ENCODE data around the gene XYLT1.

XYLT1 gene

DNA sequence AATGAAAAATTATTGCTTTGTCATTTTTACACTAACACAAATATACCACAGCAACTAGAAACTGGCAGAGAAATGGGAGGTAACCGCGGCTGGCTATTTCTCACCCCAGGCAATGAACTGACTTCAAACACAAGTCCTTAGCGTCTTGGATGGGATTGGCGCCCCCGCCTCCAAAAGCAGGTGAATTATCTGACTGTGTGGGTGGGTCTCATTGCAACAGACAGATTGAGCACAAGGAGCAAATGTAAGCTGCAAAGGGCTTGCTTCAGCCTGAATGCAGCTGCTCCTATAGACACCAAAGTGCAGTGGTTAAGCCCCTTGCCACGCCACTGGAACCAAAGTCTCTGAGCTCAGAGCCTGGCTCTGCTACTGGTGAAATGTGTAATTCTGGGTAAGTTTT is 225.0 kb downstream of the XYLT1 start:
- DNase-seq, result no peak

DNA sequence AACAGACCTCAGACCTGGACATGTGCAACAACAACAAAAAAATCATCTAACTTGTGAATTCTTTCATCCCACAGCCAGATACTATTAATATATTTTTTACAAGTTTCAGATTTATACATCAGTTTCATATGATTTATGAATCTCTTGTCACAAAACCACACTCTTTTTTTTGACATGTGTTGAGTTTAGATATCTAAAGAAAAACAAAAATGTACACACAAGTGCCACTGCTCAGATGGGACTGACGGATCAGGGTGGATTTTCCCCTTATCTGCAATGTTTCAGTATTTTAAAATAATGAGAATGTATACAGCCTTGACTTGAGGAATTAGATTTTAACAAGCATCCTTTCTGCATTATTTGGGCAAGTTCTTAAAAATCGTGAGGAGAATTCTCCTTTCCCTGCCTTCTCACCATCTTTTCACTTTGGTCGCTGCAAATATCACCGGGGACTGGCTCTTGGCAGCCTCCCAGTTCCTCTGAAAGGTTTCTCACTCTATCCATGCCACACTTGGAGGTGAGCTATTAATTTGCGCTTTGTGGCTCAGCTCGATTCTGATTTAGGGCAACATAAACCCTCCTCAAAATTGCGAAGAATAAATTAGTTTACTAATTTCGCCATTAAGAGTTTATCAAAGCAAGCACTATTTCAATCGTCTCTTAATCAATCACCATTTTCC is 225.7 kb downstream of the XYLT1 start:
- DNase-seq, result no peak

DNA sequence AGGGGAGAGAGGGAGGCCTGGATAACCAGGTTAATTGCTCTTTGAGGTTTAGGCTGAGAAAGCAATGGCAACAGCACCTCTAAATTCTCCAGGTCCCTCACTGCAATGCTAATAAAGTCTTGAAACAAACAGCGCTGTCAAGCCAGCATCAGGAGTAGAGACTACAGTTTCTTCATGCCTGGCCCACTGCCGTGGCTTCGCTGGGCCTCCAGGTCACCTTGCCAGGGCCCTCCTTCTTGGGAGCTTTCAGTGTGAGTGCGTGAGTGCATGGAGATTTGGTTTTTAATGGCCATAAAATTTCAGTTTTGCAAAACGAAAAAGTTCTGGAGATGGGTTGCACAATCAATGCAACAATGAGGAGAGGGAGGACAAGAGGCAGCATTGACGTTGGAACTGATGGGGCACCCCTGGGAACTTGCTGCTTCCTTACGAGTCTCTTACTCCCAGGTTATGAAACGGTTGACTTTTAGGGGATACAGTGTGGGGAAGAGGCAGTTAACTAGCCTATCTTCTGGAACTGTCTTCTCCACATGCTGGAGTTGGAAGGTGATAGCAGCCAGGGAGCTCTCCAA is 229.4 kb downstream of the XYLT1 start:
- no peak for DNase-seq

DNA sequence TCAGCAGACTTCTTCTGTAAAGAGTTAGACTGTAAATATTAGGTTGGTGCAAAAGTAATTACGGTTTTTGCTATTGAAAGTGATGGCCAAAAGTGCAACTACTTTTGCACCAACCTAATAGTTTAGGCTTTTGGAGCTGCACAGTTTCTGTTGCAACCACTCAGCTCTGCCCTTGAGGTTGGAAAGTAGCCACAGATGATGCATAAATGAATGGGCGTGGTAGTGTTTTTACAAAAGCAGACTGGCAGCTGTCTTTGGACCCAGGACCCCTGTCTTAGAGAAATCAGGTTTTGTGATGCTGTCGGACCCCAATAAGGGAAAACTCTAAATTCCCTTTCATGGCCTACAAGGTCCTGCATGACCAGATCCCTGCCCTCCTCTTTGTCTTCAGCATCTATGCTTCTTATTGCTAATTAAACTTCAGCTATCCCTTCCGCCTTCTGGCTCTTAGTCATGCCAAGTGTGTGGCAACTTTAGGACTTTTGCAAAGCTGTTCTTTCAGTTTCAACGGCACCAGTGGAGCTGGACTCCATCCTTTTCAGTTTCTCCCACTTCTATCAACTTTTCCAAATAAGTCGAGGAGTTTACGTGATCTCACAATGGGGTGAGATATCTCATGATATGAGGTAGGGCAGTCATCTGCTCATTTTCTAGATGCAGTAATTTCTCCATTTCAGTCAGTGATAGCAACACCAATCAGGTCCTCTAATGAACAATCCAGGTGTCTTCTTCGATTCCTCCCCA is 232.3 kb downstream of the XYLT1 start:
- DNase-seq, result no peak

DNA sequence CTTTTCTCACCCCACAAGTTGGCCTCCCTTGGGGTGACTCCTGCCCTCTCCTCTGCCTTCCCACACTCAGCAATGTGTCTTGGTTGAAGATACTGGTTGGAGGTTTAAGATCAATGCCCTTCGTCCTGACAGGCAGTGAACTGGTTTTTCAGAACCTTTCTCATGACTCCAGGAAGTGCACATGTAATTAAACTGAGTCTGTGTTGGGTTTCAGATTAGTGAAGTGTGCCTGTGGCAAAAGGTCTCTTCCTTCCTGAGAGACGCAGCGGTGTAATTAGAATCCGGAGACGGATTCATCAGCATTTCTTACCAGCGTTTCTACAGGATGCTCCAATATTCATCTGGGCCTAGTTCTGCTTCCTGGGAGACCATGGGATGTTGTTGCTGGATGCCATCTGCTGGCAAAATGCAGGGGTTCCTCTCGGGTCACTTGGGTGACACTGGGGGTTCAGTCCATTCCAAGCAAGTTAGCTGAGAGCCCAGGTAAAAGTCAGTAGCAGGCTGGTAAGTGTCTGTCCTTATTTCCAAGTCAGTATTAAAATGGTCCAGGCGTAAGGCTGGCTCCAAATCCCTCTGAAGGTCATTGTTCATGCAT is 233.3 kb downstream of the XYLT1 start:
- DNase-seq, result no peak

DNA sequence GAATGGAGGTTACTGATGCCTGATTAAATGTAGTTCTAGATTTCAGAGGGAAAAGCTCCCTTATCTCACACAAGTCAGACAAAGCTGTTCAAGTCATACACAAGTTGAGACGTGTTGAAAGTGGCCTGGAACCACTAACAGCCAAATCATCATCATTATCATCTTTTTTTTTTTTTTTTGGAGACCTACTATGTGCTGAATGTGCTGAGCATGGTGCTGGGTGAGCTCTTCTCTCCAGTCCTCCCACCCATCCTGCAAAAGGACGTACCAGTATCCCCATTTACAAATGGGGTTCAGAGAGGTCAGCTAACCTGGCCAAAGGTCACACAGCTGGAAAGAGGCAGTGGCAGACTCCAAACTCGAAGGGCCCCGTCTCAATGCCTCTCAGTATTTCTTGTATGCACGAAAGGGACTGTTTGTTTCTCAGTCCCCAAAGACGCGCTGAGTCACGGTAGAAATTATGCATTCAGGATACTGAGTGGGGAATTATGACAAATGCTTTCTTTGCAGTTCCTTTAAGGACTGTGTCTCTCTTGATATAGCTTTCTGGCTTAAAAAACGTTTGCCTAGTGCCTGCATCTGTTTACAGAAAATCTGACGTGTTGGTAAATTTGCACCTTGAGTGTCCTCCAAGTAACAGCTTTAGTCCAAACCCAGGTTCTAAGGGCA is 235.5 kb downstream of the XYLT1 start:
- no peak for DNase-seq

DNA sequence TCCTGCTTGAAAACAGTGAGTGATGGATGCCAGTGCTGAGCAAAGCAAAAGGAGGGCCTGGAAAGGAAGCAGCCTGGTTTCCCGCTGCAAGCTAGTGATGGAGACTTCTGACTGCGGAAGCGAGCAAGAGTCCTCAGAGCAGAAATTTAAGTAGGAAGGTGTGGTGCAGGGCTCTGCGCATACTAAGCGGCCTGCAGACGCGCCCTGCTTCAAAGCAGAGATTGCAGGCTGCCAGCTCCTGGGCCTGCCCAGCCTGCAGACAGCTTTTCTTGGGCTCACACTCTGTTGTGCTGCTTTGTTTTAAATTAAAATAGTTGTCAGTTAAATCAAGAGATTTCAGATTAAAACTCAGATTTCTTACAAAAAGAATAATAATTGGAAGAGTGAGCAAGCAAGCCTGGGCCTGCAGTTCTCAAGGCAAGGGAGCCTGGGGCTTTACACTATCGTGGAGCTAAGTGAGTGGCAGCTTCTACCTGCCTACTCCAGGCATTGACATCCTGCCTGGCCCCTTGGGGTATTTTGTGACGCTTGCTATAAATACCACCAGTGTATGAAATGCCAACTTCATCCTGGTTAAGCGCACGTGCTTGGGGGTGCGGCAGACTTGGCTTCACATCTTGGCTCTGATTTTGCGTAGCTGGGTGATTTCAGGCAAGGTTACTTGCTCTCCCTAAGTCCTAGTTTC is 237.3 kb downstream of the XYLT1 start:
- no peak for DNase-seq

DNA sequence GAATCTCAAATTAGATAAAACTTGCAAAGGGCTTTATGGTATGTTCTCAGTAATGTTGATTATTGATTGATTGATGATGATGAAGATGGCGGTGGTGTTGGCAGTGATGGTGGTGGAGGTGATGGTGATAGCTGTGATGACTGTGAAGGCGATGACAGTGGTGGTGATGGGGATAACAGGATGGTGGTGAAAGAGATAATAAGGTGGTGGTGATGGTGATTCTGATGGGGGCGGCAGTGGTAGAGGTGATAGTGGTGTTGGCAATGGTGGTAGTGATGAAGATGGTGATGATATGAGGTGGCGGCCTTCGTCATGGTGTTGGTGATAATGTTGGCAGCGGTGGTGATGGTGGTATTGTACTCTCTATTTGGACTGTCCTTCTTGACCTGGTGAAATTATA is 238.3 kb downstream of the XYLT1 start:
- no peak for DNase-seq

DNA sequence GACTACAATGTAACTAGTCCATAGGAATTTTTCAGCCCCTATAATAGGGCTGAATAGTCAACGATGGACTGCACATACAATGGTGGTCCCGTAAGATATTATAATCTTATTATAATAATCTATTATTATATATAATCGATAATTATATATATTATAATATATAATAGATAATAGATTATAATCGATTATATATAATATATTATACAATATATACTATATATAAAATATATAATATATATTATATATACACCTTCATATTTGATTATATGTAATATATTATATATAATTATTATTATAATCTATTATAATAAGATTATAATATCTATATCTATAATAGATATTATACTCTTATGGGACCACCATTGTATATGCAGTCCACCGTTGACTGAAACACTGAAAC is 238.8 kb downstream of the XYLT1 start:
- no peak for DNase-seq

DNA sequence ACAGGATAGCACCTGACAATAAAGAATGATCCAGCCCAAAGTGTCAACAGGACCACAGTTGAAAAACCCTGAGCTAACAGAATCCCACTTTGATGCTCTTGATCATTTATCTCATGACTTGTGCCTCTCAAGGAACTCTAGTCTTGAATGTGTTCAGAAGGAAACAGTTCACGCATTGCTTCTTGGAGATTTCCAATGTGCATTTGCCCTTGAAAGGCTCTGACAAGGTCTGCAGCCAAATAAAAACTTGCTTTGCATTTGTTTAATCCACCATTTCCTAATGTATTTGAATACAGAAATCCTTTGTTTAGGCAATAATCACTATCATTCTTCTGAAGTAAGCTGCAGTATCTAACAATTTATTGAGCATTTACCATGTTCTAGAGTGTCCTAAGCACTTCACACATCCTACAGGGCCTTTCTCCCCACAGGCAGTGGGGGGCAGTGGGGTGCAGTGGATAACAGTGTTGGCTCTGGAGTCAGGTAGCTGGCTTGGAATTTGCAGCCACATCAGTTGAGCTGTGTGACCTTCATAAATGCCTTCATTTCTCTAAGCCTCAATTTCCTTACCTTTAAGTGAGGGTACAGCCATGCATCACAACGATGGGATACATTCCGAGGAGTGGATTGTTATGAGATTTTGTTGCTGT is 239.7 kb downstream of the XYLT1 start:
- no peak for DNase-seq

DNA sequence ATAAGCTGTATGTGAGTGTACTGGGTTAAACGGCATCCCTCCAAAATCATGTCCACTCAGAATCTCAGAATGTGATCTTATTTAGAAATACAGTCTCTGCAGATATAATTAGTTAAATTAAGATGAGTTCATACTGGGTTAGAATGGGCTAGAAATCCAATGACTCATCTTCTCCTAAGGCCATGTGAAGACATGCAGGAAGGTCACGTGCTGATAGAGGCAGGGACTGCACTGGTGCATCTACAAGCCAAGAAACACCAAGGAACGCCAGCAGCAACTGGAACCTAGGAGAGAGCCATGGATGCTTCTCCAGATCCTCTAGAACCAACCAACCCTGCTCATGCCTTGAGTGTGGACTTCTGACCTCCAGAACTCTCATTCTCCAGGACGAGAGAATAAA is 241.0 kb downstream of the XYLT1 start:
- DNase-seq, result no peak

DNA sequence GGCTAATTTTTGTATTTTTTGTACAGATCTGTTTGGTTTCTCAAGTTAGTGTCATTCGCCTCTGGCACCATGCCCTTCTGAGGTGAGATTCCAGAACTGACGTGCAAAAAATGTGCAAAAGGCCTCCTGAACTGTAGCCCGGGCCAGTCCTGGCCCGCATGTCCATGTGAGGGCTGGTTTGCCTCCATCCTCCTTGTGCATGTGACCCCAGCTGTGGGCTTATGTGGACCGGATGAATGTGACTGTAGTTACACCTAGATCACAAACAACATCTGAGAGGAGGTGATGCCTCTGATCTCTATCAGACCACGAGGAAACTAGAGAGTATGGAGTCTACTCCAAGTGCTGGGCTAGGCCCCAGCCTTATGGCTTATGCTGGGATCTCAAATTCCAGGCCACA is 241.6 kb downstream of the XYLT1 start:
- DNase-seq, result no peak

DNA sequence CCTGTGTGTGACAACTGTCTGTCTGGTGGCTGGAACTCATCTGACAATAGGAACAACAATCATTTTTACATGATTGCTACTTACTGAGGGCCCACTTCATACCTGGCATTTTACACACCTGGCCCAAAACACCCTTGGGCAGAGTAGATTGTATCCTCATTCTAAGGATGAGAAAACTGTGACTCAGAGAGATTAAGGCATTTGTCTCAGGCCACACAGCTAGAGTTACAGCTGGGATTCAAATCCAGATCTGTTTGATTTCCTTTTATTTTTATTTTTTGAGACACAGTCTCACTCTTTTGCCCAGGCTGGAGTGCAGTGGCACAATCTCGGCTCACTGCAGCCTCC is 242.1 kb downstream of the XYLT1 start:
- DNase-seq, result no peak

DNA sequence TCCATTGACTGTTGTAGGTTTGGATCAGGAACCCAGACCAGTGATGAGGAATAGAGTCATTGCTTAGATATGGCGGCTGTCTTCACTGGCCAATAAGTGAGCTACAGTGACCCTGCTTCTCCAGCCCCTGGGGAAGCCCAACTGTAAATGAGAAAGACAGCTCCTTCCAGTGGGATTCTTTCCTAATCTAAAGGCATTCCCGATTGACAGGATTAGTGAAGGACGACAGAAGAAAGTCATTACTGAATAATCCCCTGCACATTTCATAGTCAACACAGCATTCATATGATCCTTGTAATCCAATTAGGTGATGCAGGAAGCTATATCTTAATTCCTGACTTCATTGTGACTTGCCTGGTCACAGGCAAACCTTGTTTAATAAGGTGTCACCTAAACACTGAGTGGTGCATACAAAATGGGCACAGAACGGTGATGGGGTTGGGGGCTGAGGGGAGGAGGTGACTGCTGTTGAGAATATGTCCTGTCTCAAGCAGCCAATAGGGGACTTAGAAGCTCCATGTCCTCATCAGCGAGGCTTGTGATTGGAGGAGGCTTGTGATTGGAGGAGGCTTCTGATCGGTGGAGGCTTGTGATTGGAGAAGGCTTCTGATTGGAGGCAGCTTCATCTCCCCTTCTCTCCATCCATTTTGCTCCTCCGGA is 242.6 kb downstream of the XYLT1 start:
- DNase-seq, result no peak

DNA sequence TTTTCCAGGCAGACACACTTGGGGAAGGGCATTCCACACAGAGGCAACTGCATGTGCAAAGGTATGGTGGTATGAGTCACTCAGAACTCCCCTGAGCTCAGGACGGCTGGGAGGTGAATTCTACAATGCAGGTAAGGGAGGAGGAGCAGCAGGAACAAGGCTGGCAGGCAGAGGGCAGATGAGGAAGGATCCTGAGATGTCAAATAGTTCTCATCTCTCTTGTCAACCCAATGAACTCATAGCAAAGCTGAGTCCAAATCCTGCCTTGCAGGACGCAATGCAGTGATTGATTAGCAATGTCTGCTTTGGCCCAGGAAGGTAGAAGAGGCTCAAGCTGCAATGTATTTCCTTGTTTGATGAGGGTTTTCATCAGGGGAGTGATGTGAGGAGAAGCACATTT is 243.5 kb downstream of the XYLT1 start:
- no peak for DNase-seq

DNA sequence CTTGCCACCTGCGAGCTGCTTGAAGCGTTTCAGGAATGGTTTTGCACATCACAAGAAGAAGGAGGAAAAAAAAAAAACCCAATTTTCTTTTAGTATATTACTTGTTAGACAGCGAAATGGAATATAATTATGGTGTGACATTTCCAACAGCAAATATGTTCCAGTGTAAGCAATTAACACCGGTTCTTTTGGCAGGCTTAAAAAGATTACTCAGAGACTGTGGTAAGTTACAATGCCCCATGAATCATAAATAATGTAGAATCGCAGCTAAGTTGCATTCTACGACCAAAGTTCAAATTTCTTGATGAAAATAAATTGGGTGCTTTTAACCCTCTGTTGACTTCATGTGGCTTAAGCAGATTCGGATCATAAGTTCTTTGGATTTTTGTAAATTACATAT is 245.2 kb downstream of the XYLT1 start:
- no peak for DNase-seq

DNA sequence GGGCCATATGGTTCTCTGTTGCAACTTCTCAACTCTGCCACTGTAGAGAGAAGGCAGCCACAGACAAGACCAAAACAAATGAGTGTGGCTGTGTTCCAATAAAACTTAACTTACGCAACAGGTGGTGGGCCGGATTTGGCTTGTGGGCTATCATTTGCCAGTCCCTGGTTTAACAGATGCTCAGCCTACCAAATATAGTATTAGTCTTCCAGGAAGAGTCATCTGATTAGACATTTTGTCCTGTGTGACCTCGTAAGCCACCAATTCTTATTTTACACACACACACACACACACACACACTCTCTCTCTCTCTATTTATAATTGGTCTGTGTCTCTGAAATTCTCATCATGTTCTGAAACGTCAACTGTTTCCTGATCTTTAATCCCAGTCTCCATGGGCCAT is 245.9 kb downstream of the XYLT1 start:
- DNase-seq, result no peak

DNA sequence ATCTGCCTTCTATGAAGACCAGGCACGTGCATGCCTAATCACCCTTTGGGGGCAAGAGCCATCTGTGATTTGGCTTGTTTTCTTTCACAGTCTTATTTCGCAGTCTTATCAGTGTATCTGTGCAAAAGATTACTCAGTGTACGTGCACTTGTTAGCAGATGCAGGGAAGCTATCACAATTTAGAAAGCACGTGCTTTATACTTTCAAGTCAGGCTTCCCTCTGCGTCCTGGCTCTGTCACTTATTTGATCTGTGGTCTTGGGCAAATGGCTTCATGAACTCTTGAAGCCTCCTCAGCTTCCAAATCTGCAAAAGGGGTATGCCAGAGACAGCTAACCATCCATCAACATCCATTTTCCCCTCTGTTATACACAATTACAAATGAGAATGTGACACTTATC is 246.4 kb downstream of the XYLT1 start:
- DNase-seq, result no peak

DNA sequence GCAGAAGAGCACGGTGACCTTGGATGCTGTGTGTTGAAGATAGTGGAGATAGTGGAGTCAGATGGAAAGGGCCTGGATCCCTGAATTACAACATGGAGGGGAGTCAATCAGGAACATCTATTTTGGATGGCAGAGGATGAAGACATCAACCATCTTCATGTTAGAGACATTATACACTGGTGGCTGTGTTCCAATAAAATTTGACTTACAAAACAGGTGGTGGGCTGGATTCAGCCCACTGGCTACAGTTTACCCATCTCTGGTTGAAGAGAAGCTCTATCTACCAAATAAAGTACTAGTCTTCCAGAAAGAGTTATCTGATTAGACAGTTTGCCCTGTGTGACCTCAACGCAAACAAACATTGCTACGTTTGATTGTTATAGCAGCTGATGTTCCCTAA is 247.2 kb downstream of the XYLT1 start:
- DNase-seq, result no peak

DNA sequence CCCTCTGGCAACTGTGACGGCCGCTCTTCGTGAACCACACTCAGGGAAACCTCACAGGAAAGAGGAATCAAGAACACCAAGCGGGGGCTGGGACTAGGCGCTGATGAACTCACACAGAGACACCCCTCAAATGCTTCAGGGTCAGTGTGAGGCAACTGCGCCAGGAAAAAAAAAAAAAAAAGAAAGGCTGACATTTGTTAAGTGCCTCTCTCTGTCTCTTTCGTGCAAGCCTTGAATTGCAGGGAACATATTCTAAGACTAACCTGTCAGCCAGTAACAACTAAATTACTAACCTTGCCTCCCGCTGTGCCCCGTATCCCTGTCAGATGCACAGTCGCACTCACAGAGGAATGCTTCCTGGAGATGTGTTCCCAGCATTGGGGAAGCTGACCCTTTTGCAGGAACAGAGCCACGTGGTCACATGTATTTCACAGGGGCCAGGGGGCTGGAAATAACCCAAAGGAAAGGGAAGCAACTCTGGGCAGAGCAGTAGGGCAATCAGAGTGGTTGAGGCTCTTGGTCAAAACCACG is 247.8 kb downstream of the XYLT1 start:
- no peak for DNase-seq

DNA sequence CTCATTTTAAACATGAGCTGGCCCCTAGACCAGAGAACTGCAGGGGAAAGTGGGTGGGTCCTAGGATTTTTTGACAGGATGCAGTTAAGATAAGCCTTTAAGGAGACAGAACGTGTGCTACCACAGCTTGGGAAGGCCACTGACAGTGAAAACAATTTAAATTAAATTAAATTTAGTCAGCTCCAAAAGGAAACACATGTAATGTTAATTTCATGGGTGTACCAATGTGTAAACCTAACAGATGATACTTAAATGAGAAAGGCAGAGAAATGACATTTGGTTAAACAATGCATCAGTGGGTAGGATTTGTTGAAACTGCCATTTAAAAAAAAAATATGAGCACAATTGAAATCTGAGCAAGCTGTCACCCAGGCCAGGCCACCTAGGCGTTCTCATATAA is 250.8 kb downstream of the XYLT1 start:
- DNase-seq, result no peak

DNA sequence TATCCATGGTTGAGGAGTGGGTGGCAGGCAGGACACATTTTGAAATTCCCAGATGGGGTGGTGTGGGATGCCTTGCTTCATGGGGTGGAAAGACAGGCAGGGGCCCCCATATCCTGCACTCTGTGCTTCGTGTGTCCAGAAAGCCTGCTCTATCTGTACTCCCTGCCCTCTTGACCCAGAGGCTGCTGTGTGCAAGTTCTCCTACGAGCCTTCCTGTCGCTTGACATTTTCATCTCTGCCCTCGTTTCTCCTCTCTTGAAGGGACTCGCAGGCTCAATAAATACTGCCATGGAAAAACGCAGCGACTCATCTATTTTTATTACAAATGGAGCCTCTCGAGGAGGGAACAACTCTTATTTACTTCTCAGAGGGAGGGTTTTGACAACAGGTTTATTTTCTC is 254.8 kb downstream of the XYLT1 start:
- DNase-seq, result no peak

All from NCI-H1048 (cell line).